Mammary epithelial cell (primary cell): ENCODE data around the gene DNHD1.

ENCODE experiments used
- CTCF ChIP-seq, 2 donors: IDR thresholded peaks in 1 of 2; conservative IDR thresholded peaks in 1 of 2; 2 replicates each; pipeline ENCODE4 v1.5.1; 2011 to 2012; ENCODE audit warnings: inconsistent platforms in 2 of 2, low read length in 2 of 2, mild to moderate bottlenecking in 2 of 2, control low read depth in 1 of 2, low read depth in 1 of 2; ENCODE audit not compliant: insufficient read depth in 1 of 2; ENCODE audit errors: extremely low read depth in 1 of 2
- EZH2 ChIP-seq: IDR thresholded peaks from 2 replicates; pipeline ENCODE4 v1.6.1; 2012; ENCODE audit warnings: low read length, inconsistent platforms, borderline replicate concordance

GRCh38 chr11:6516865-6517264 is 19.8 kb downstream of the DNHD1 start:
- TF ChIP-seq CTCF (conservative IDR thresholded peaks at IDR 0.05 in 1 of 2, IDR thresholded peaks at IDR 0.05 in 1 of 2; ENCODE audit: extremely low read depth in 1 of 2, insufficient read depth in 1 of 2, low read depth in 1 of 2, low read length in 2 of 2) (no peak), EZH2 (no peak)
